GM23338 (cell line): ENCODE measurements around the gene ZBTB34. TPM values are rescaled to one million over a fixed set of nuclear protein-coding genes. Genes with fewer than 3 reads are reported as not detected.

ENCODE experiments used
- ATAC-seq: fragments of 200-7000 bp; cut with Tn5 transposase; 3 replicates; pipeline ENCODE4 v1.9.1; 2020
- DNase-seq: peaks from one replicate; pipeline ENCODE4 v3.0.0-alpha.2; 2015; ENCODE audit warnings: low spot score
- H2AFZ ChIP-seq: fragments of 200-600 bp; sonication (generic); 2 replicates; pipeline ENCODE4 v1.8.0; 2016; ENCODE audit warnings: antibody characterized with exemption, mild to moderate bottlenecking, moderate library complexity
- H3F3A ChIP-seq: fragments of 200-600 bp; sonication (generic); replicated peaks from 2 replicates; pipeline ENCODE4 v1.8.0; 2017; ENCODE audit warnings: antibody characterized with exemption, mixed run types, low read depth
- H3K27ac ChIP-seq: fragments of 200-600 bp; sonication (generic); 2 replicates; pipeline ENCODE4 v1.6.1; 2016; ENCODE audit warnings: low read depth
- H3K27me3 ChIP-seq: fragments of 200-600 bp; sonication (generic); 2 replicates; pipeline ENCODE4 v1.8.0; 2016; ENCODE audit warnings: mild to moderate bottlenecking, mixed run types, moderate library complexity; ENCODE audit not compliant: insufficient read depth
- H3K36me3 ChIP-seq: fragments of 200-600 bp; sonication (generic); 2 replicates; pipeline ENCODE4 v1.8.0; 2016; ENCODE audit warnings: mild to moderate bottlenecking; ENCODE audit not compliant: insufficient read depth
- H3K4me1 ChIP-seq: fragments of 200-600 bp; sonication (generic); 2 replicates; pipeline ENCODE4 v1.8.0; 2016; ENCODE audit warnings: mild to moderate bottlenecking, moderate library complexity; ENCODE audit not compliant: insufficient read depth
- H3K4me2 ChIP-seq: fragments of 200-600 bp; sonication (generic); 2 replicates; pipeline ENCODE4 v1.7.1; 2017; ENCODE audit warnings: mixed run types
- H3K4me3 ChIP-seq: fragments of 200-600 bp; sonication (generic); 2 replicates; pipeline ENCODE4 v1.6.1; 2016; ENCODE audit warnings: mixed run types
- H3K79me2 ChIP-seq: fragments of 200-600 bp; sonication (generic); replicated peaks from 2 replicates; pipeline ENCODE4 v1.8.0; 2017; ENCODE audit warnings: mild to moderate bottlenecking; ENCODE audit not compliant: insufficient read depth
- H3K9me2 ChIP-seq: fragments of 200-600 bp; sonication (generic); 2 replicates; pipeline ENCODE4 v1.8.0; 2017; ENCODE audit not compliant: insufficient read depth
- H4K20me1 ChIP-seq: fragments of 200-600 bp; sonication (generic); replicated peaks from 2 replicates; pipeline ENCODE4 v1.8.0; 2017; ENCODE audit warnings: mild to moderate bottlenecking; ENCODE audit not compliant: insufficient read depth
- H3K27ac Mint-ChIP-seq: 2 replicates; pipeline ENCODE4 v1.8.0; 2020; ENCODE audit warnings: inconsistent platforms, mild to moderate bottlenecking, moderate library complexity, mixed read lengths
- H3K27me3 Mint-ChIP-seq: 3 replicates; pipeline ENCODE4 v1.8.0; 2022; ENCODE audit warnings: low read depth, mild to moderate bottlenecking, moderate library complexity, mixed read lengths, inconsistent platforms; ENCODE audit not compliant: insufficient read depth, poor library complexity
- H3K36me3 Mint-ChIP-seq: 3 replicates; pipeline ENCODE4 v1.8.0; 2021; ENCODE audit warnings: low read depth, mild to moderate bottlenecking, inconsistent platforms, moderate library complexity, mixed read lengths
- H3K4me1 Mint-ChIP-seq: 3 replicates; pipeline ENCODE4 v1.8.0; 2020; ENCODE audit warnings: mild to moderate bottlenecking, inconsistent platforms, mixed read lengths
- H3K4me3 Mint-ChIP-seq: 3 replicates; pipeline ENCODE4 v1.8.0; 2021; ENCODE audit warnings: moderate library complexity, mild to moderate bottlenecking, inconsistent platforms, mixed read lengths
- H3K9me3 Mint-ChIP-seq: 3 replicates; pipeline ENCODE4 v1.8.0; 2020; ENCODE audit warnings: moderate library complexity, mild to moderate bottlenecking, inconsistent platforms, mixed read lengths
- CREB1 ChIP-seq: fragments of 250-450 bp; sonication (Bioruptor Pico); IDR thresholded peaks from 2 replicates; pipeline ENCODE4 v1.5.0; 2020; ENCODE audit warnings: low read depth, mild to moderate bottlenecking, moderate library complexity
- CTCF ChIP-seq, 2 experiments: fragments of 200-600 bp in 1 of 2; sonication (generic) in 1 of 2; conservative IDR thresholded peaks; 2 replicates each; pipeline versions ENCODE4 v1.5.1 to v1.6.1; 2016 to 2017; ENCODE audit warnings: antibody characterized with exemption in 2 of 2, low read depth in 2 of 2, mild to moderate bottlenecking in 2 of 2, moderate library complexity in 1 of 2
- EZH2 ChIP-seq: fragments of 200-600 bp; sonication (generic); IDR thresholded peaks from one replicate; pipeline ENCODE4 v1.8.0; 2017; ENCODE audit warnings: antibody characterized with exemption, mild to moderate bottlenecking, low read depth; ENCODE audit not compliant: unreplicated experiment
- EZH2phosphoT487 ChIP-seq: fragments of 200-600 bp; sonication (generic); IDR thresholded peaks from one replicate; pipeline ENCODE4 v1.8.1; 2018; ENCODE audit warnings: antibody characterized with exemption; ENCODE audit not compliant: unreplicated experiment
- JUNB ChIP-seq: IDR thresholded peaks from one replicate; pipeline ENCODE4 v1.6.1; 2016; ENCODE audit warnings: antibody characterized with exemption; ENCODE audit not compliant: unreplicated experiment
- ZNF462 ChIP-seq: fragments of 250-450 bp; sonication (Bioruptor Pico); IDR thresholded peaks from 2 replicates; pipeline ENCODE4 v1.5.0; 2020; ENCODE audit warnings: mild to moderate bottlenecking, moderate library complexity
- polyA plus RNA-seq: library from polyadenylated mRNA; unstranded; fragments of >200 nt; fragmentation: Nextera tagmentation; extraction: Ambion mirVana; gene quantifications from 2 replicates; pipeline ENCODE4 v1.2.1, GENCODE V29; 2016
- total RNA-seq: library from RNA; depleted of rRNA; stranded (reverse); fragments of >200 nt; shearing (Covaris generic); gene quantifications from 2 replicates; pipeline ENCODE4 v1.2.3, GENCODE V29; 2014

The ZBTB34 gene
- total and polyA plus RNA-seq, 2 experiments from 2014 or later = 6.4 to 21.9 TPM

- TF ChIP-seq CTCF (conservative IDR thresholded peaks at IDR 0.05; ENCODE audit: low read depth in 2 of 2) = no peak
- no peak for TF ChIP-seq EZH2phosphoT487
- TF ChIP-seq JUNB = no peak
- no peak for TF ChIP-seq CREB1
- no peak for TF ChIP-seq ZNF462 (CRISPR knock-in tag)
- TF ChIP-seq EZH2 = no peak
Measured at GRCh38 chr9:126880947-126881332, 20.5 kb downstream of the ZBTB34 start.

More at GRCh38 chr9:126880947-126881332, 20.5 kb downstream of the ZBTB34 start:
- no peak for DNase-seq
- peaks cover 4% of the 10 kb centered on the region; the same call in 1 of the 2 replicates for H3K4me1 ChIP-seq
- H3K36me3 Mint-ChIP-seq = peaks cover 26% of the 10 kb centered on the region
- H3K4me2 ChIP-seq = no peak overlapping the region
- no peak overlapping the region for H3K4me3 ChIP-seq
- H3K36me3 ChIP-seq = no peaks in the 10 kb centered on the region
- peaks cover 49% of the 10 kb centered on the region for H3K79me2 ChIP-seq
- no peak overlapping the region for H3K4me3 Mint-ChIP-seq
- no peaks in the 10 kb centered on the region for H3K9me2 ChIP-seq
- peaks cover 18% of the 10 kb centered on the region for H3K4me1 Mint-ChIP-seq
- no peak overlapping the region for H3K27ac Mint-ChIP-seq
- ATAC-seq = no peak
- peaks cover 17% of the 10 kb centered on the region for H4K20me1 ChIP-seq
- H3K9me3 Mint-ChIP-seq = peaks cover 2% of the 10 kb centered on the region; the same call in 2 of the 3 replicates
- no peak overlapping the region for H2AFZ ChIP-seq
- no peaks in the 10 kb centered on the region for H3K27me3 ChIP-seq
- no peaks in the 10 kb centered on the region for H3F3A ChIP-seq
- no peak overlapping the region for H3K27ac ChIP-seq
- peaks cover 4% of the 10 kb centered on the region for H3K27me3 Mint-ChIP-seq
